NCI-H146 treated with DMSO at 0.1 percent for 48 hours (cell line): ENCODE measurements around the gene USP17L10.
"Not testable (repeated sequence)": the region's sequence is repeated elsewhere in the genome, so short reads cannot be mapped to it uniquely, and the experiment has no call there.

ENCODE experiments used
- DNase-seq: peaks from one replicate; lab custom pipeline; 2025; ENCODE audit not compliant: unreplicated experiment; lab: John Stamatoyannopoulos, UW

USP17L10 gene

DNA sequence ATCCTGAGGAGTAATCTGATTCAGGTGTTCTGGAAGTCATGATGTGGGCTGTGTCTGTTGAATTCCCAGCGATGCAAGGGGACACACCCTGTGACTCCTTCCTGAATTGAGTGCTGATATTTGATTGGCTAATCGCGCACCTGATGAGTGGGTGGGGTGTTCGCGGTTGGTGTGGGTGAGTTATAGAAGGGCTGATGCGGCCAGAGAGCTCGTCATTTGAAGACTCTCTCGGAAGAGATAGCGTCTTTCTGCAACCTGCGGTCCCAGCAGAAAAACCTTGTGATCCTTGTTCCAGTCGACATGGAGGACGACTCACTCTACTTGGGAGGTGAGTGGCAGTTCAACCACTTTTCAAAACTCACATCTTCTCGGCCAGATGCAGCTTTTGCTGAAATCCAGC, at the start of gene USP17L10:
TSS of gene USP17L10 (plus strand) at position 301 of the 400 bp plus-strand sequence. CDS start at position 301, 0 bp downstream.
- not testable (repeated sequence) for DNase-seq

DNA sequence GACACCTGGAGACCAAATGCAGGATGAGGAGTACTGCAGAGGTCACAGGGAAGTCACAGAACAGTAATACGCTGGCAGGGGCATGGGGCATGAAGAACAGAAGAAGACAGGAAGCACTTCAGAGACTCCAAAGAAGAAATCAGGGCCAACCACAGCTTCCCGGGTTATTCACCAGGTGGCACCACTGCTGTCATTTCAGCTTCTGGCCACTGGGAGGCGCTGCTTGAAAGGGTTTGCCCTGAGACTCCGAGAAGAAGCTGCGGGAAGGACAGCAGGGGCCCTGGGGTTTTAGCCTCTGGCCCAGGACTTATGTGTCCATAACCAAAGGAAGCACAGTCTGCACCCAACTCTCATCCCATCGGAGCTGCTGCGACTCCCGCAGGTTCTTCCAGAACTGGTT, 44.5 kb upstream of the USP17L10 start:
- DNase-seq = not testable (repeated sequence)

DNA sequence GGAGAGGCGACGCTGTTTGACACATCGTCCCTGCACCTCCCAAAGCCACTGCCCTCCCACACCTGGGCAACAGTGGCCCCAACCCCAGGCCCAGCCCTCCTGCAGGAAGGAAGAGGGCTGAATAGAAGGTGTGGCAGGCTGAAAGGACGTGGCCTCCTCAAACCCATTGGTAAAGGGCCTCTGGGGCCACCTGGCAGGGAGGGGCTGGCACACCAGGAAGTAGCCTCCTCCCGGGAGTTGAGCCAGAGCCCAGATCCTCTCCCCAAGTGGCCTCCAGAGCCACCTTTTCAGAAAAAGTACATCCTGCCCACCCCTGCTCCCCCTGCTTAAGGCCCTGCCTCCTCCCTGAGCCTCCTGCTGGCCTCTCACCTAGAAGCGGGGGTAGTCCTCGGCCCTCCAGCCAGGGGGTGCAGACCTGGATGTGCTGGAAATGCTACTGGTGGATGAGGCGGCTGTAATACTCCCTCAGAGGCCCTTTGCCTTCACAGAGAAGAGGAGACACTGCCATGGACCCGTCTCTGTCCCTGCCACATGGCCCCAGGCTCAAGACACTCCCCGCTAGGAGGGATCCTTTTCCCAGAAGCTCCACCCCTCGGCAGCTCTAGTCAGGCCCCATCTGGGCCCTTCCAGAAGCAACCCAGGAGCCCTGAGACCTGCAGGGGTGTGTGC, 40.5 kb upstream of the USP17L10 start, which contains the start of gene FAM90A26:
TSS of gene FAM90A26 (plus strand) at position 619 of the 669 bp plus-strand sequence. CDS start 2,764 bp downstream, outside the sequence.
- not testable (repeated sequence) for DNase-seq

DNA sequence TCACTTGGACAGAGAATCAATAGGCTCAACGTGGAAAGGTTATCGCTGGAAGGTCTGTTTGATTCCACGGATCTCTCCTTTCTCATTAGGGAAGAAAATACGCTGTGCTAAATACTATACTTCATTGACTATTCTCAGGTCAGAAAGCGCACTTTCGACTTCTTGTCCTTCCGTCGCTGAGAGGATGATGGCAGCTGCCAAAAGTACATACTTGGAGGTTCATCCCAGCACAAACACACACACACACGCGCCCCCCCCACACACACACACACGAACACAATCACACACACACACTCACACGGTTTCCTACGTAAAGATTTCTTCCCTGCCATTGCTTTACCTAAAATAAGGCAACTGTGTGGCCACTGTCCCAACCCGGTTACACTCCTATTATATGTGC, 4.2 kb downstream of the USP17L10 start:
- DNase-seq = not testable (repeated sequence)

DNA sequence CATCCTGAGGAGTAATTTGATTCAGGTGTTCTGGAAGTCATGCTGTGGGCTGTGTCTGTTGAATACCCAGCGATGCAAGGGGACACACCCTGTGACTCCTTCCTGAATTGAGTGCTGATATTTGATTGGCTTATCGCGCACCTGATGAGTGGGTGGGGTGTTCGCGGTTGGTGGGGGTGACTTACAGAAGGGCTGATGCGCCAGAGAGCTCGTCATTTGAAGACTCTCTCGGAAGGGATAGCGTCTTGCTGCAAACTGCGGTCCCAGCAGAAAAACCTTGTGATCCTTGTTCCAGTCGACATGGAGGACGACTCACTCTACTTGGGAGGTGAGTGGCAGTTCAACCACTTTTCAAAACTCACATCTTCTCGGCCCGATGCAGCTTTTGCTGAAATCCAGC, 4.6 kb downstream of the USP17L10 start, which contains the start of gene USP17L11:
TSS of gene USP17L11 (plus strand) at position 301 of the 400 bp plus-strand sequence. CDS start at position 301, 0 bp downstream.
- DNase-seq = not testable (repeated sequence)

- not testable (repeated sequence) for DNase-seq
Observed at GRCh38 chr4:9219852-9220251, 9.4 kb downstream of the USP17L10 start, which contains the start of gene USP17L12. USP17L12 (plus strand) TSS chr4:9220152; CDS start chr4:9220152, 0 bp downstream.

- DNase-seq = not testable (repeated sequence)
Observed at GRCh38 chr4:9224596-9224995, 14.1 kb downstream of the USP17L10 start, which contains the start of gene USP17L13. USP17L13 (plus strand) TSS chr4:9224896; CDS start chr4:9224896, 0 bp downstream.

DNA sequence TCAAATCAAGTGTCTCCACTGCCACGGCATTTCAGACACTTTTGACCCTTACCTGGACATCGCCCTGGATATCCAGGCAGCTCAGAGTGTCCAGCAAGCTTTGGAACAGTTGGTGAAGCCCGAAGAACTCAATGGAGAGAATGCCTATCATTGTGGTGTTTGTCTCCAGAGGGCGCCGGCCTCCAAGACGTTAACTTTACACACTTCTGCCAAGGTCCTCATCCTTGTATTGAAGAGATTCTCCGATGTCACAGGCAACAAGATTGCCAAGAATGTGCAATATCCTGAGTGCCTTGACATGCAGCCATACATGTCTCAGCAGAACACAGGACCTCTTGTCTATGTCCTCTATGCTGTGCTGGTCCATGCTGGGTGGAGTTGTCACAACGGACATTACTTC, 19.8 kb downstream of the USP17L10 start:
- DNase-seq = not testable (repeated sequence)

DNA sequence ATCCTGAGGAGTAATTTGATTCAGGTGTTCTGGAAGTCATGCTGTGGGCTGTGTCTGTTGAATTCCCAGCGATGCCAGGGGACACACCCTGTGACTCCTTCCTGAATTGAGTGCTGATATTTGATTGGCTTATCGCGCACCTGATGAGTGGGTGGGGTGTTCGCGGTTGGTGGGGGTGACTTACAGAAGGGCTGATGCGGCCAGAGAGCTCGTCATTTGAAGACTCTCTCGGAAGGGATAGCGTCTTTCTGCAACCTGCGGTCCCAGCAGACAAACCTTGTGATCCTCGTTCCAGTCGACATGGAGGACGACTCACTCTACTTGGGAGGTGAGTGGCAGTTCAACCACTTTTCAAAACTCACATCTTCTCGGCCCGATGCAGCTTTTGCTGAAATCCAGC, 23.6 kb downstream of the USP17L10 start, which contains the start of gene USP17L15:
TSS of gene USP17L15 (plus strand) at position 301 of the 400 bp plus-strand sequence. CDS start at position 301, 0 bp downstream.
- DNase-seq = not testable (repeated sequence)

GRCh38 chr4:9238461-9238860, 28.0 kb downstream of the USP17L10 start:
- not testable (repeated sequence) for DNase-seq

- not testable (repeated sequence) for DNase-seq
Observed at GRCh38 chr4:9243579-9243978, 33.1 kb downstream of the USP17L10 start, which contains the start of gene USP17L17. USP17L17 (plus strand) TSS chr4:9243879; CDS start chr4:9243879, 0 bp downstream.

GRCh38 chr4:9247953-9248680, 37.7 kb downstream of the USP17L10 start, which contains the start of gene USP17L18:
USP17L18 (plus strand) TSS chr4:9248630; CDS start chr4:9248630, 0 bp downstream.
- not testable (repeated sequence) for DNase-seq

- DNase-seq = not testable (repeated sequence)
Observed at GRCh38 chr4:9253078-9253477, 42.6 kb downstream of the USP17L10 start, which contains the start of gene USP17L19. USP17L19 (plus strand) TSS chr4:9253378; CDS start chr4:9253378, 0 bp downstream.

- DNase-seq = not testable (repeated sequence)
Observed at GRCh38 chr4:9257824-9258223, 47.4 kb downstream of the USP17L10 start, which contains the start of gene USP17L20. USP17L20 (plus strand) TSS chr4:9258124; CDS start chr4:9258124, 0 bp downstream.
